ENCODE data around the gene KCTD2.

Gene KCTD2

DNA sequence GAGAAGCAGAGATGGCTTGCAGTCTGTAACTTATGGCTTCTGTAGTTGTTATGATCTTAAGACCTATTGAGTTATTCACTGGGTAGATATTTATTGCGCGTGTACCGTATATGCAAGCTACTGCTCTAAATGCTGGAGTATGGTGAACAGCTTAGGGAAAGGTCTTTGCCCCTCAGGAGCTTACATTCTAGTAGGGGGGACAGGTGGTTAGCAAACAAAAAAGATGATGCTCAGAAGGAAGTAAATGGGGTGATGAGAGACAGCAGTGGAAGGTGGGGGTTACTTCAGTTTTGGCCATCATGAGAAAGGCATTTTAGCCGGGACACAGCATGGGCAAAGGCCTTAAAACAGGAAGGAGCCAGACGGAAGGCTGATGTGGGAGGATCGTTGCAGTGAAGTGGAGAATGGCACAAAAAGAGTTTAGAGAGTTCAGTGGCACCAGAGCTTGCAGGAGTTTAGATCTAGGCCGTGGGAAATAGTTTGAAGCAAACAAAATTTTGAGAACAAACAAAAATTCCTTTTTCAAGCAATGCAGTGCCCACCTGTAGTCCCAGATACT is 64.8 kb downstream of the KCTD2 start:
- no peak for DNase-seq
- Histone ChIP-seq H3K4me1 (peaks cover 0 to 45% (median 24%) of the 10 kb centered on the region in 4 donors), H3K4me3 (no peak overlapping the region), H3K27me3 (peaks cover 0 to 9% of the 10 kb centered on the region in 2 donors), H3K27ac (no peak overlapping the region), H3K9me3 (no peaks in the 10 kb centered on the region), H3K36me3 (no peaks in the 10 kb centered on the region)
- TF ChIP-seq, protein P1, sequence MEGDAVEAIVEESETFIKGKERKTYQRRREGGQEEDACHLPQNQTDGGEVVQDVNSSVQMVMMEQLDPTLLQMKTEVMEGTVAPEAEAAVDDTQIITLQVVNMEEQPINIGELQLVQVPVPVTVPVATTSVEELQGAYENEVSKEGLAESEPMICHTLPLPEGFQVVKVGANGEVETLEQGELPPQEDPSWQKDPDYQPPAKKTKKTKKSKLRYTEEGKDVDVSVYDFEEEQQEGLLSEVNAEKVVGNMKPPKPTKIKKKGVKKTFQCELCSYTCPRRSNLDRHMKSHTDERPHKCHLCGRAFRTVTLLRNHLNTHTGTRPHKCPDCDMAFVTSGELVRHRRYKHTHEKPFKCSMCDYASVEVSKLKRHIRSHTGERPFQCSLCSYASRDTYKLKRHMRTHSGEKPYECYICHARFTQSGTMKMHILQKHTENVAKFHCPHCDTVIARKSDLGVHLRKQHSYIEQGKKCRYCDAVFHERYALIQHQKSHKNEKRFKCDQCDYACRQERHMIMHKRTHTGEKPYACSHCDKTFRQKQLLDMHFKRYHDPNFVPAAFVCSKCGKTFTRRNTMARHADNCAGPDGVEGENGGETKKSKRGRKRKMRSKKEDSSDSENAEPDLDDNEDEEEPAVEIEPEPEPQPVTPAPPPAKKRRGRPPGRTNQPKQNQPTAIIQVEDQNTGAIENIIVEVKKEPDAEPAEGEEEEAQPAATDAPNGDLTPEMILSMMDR (IDR thresholded peaks at IDR 0.05): no peak
- intact Hi-C loops (cut with DNase I; ENCODE audit: low total_unique reads): loop anchor here (10.0 kb wide), 1 partner anchor 93 kb away; the partner anchor contains the start of gene NUP85

DNA sequence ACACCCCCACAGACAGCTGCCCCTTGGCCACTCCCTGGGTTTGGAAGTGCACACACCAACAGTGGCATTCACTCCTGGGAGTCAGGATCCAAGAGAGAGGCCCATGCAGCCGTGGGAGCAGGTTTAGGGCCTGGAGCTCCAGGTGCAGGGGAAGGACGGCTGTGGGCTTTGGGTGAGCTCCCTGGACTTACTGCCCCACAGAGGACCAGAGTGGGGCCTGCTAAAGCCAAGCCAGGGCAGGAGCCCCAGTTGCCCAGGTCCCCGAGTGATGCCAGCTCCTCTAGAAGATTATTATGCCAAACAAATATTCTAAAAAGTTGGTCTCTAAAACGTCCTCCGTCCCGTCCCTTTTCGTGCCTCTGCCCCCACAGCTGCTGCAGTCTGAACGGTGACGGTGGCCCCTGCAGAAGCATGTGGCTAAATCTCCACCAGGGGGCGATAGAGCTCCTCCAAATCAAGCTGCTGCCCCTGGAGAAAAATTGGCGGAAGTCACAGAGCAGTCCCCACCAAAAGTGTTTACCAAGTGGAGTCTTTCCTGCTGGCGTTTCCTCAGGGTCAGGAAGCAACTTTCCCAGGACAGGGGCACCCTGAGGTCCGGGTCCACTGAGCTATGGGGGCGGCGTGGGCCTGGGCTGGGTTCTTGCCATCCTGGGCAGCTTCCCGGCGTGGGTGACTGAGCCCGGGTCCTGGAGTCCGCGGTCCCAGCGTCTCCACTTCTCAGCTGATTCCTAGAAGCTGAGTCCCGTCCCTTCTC is 67.0 kb downstream of the KCTD2 start:
- Histone ChIP-seq H3K27ac (peak overlapping the region; percentile 78 to 81), H3K9me3 (no peaks in the 10 kb centered on the region), H3K27me3 (peaks cover 0 to 3% of the 10 kb centered on the region in 2 donors), H3K4me3 (peak overlapping the region; percentile 50 to 62), H3K4me1 (peaks cover 0 to 44% (median 23%) of the 10 kb centered on the region in 4 donors), H3K36me3 (peaks cover 0 to 8% (median 0%) of the 10 kb centered on the region in 3 donors)
- TF ChIP-seq, protein P1 (IDR thresholded peaks at IDR 0.05): peak; percentile 89 to 95
- intact Hi-C loops (cut with DNase I; ENCODE audit: low total_unique reads): loop anchor here (10.0 kb wide), 1 partner anchor 91 kb away; the partner anchor contains the start of gene NUP85
- DNase-seq: peak; percentile 92 to 93

DNA sequence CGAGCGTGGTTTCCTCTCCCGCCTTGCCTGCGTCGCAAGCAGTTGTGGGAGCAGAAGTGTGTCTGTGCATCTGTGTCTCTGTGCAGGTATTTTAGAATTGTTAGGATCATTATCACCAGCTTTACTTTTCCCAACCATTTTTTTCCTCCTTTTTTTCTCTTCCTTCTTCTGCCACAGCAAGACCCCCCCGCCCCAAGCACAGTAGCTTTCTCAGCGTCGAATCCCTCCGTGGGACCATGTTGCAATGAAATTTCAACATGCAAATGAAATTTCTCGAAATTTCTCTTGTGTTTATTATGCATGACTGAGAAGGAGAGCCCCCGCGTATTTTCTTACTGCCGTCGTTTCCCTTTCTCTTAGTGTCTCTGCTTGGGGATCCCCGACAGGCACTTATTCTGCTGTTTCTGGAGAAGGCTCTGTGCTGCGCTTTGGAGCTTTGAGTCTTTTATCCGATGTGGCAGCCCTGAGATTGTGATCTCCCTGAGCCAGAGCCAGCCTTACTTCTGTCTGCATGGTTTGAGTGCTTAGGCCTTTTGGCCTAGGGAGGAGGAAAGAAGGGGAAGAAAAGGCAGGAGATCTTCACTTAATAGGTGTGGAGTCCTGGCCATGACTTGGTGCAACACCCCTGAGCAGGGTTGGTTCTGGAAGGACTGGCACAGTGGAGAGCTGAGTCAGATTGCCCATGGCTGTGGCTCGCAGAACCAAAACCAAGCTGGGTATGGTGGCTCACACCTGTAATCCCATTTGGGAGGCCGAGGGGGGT is 67.7 kb downstream of the KCTD2 start:
- intact Hi-C loops (cut with DNase I; ENCODE audit: low total_unique reads): loop anchor here (10.0 kb wide), 1 partner anchor 90 kb away; the partner anchor contains the start of gene NUP85
- DNase-seq: no peak
- H3K4me1 ChIP-seq: peaks cover 0 to 37% (median 18%) of the 10 kb centered on the region in 4 donors

More for the DNA sequence above, 67.7 kb downstream of the KCTD2 start:
- Histone ChIP-seq H3K27ac (peak overlapping the region; percentile 78 to 81), H3K4me3 (peak overlapping the region; percentile 50 to 62), H3K27me3 (no peaks in the 10 kb centered on the region), H3K36me3 (peaks cover 0 to 10% (median 0%) of the 10 kb centered on the region in 3 donors), H3K9me3 (no peaks in the 10 kb centered on the region)
- TF ChIP-seq, protein P1 (IDR thresholded peaks at IDR 0.05): no peak

Data from tibial artery (tissue), 4 donors.